ENCODE results near the gene MRPL38.

Gene MRPL38

GRCh38 chr17:75931062-75931461, 26.4 kb upstream of the MRPL38 start:
- H2BK120ac ChIP-seq (ENCODE audit: low read depth, low read length), result no peak overlapping the region
- H3K56ac ChIP-seq (ENCODE audit: low read length), result no peak overlapping the region
- peak; percentile 36 for DNase-seq
- H3K79me2 ChIP-seq (ENCODE audit: control insufficient read depth, insufficient read depth, low read length), result no peaks in the 10 kb centered on the region
- H3K18ac ChIP-seq (ENCODE audit: low read length), result no peak overlapping the region
- H2AK5ac ChIP-seq (ENCODE audit: low read length), result no peak overlapping the region
- no peak overlapping the region for H4K8ac ChIP-seq (ENCODE audit: low read depth, low read length)
- H3K4me3 ChIP-seq (ENCODE audit: low read length), result no peak overlapping the region
- H3K27ac ChIP-seq (ENCODE audit: low read depth, low read length), result no peak overlapping the region
- no peak overlapping the region for H4K5ac ChIP-seq (ENCODE audit: low read length)
- no peaks in the 10 kb centered on the region for H3K27me3 ChIP-seq (ENCODE audit: insufficient read depth, low read length, poor library complexity)
- H3K4me2 ChIP-seq (ENCODE audit: low read length), result no peak overlapping the region
- H2BK5ac ChIP-seq (ENCODE audit: low read length), result no peak overlapping the region
- WGBS (ENCODE audit: extremely low coverage, insufficient coverage, low lambda C conversion rate), result no CpG with 5 or more reads among the region's 4 CpGs
- H3K36me3 ChIP-seq (ENCODE audit: control insufficient read depth, insufficient read depth, low read length), result no peaks in the 10 kb centered on the region
- H3K4me1 ChIP-seq (ENCODE audit: control insufficient read depth, low read depth, low read length), result no peaks in the 10 kb centered on the region
- H2BK15ac ChIP-seq (replicated peaks; ENCODE audit: low read depth), result no peak overlapping the region
- no peak overlapping the region for H3K9ac ChIP-seq (ENCODE audit: low read length)
- no peak overlapping the region for H3K23ac ChIP-seq (ENCODE audit: low read length)
- no peaks in the 10 kb centered on the region for H3K79me1 ChIP-seq (ENCODE audit: low read length)
- H3K4ac ChIP-seq (ENCODE audit: low read depth, low read length), result no peak overlapping the region

GRCh38 chr17:75927286-75927922, 22.7 kb upstream of the MRPL38 start:
- DNase-seq, result peak; percentile 77
- Histone ChIP-seq H3K4me2 (ENCODE audit: low read length) (no peak overlapping the region), H3K18ac (ENCODE audit: low read length) (no peak overlapping the region), H3K4me3 (ENCODE audit: low read length) (no peak overlapping the region), H2BK120ac (ENCODE audit: low read depth, low read length) (no peak overlapping the region), H3K4me1 (ENCODE audit: control insufficient read depth, low read depth, low read length) (no peaks in the 10 kb centered on the region), H3K27ac (ENCODE audit: low read depth, low read length) (no peak overlapping the region), H4K8ac (ENCODE audit: low read depth, low read length) (no peak overlapping the region), H3K36me3 (ENCODE audit: control insufficient read depth, insufficient read depth, low read length) (no peaks in the 10 kb centered on the region), H2AK5ac (ENCODE audit: low read length) (no peak overlapping the region), H3K56ac (ENCODE audit: low read length) (no peak overlapping the region), H4K5ac (ENCODE audit: low read length) (no peak overlapping the region), H2BK15ac (replicated peaks; ENCODE audit: low read depth) (no peak overlapping the region), H3K23ac (ENCODE audit: low read length) (no peak overlapping the region), H2BK5ac (ENCODE audit: low read length) (no peak overlapping the region), H3K79me2 (ENCODE audit: control insufficient read depth, insufficient read depth, low read length) (no peaks in the 10 kb centered on the region), H3K27me3 (ENCODE audit: insufficient read depth, low read length, poor library complexity) (no peaks in the 10 kb centered on the region), H3K9ac (ENCODE audit: low read length) (no peak overlapping the region), H3K79me1 (ENCODE audit: low read length) (no peaks in the 10 kb centered on the region), H3K4ac (ENCODE audit: low read depth, low read length) (no peak overlapping the region)
- no CpG with 5 or more reads among the region's 6 CpGs for WGBS (ENCODE audit: extremely low coverage, insufficient coverage, low lambda C conversion rate)

- WGBS (ENCODE audit: extremely low coverage, insufficient coverage, low lambda C conversion rate), result no CpG with 5 or more reads among the region's 4 CpGs
- Histone ChIP-seq H2BK5ac (ENCODE audit: low read length) (no peak overlapping the region), H2BK120ac (ENCODE audit: low read depth, low read length) (no peak overlapping the region), H3K4me1 (ENCODE audit: control insufficient read depth, low read depth, low read length) (no peaks in the 10 kb centered on the region), H3K4me3 (ENCODE audit: low read length) (no peak overlapping the region), H3K79me2 (ENCODE audit: control insufficient read depth, insufficient read depth, low read length) (no peaks in the 10 kb centered on the region), H2AK5ac (ENCODE audit: low read length) (no peak overlapping the region), H3K56ac (ENCODE audit: low read length) (no peak overlapping the region), H3K18ac (ENCODE audit: low read length) (no peak overlapping the region), H4K5ac (ENCODE audit: low read length) (no peak overlapping the region), H3K36me3 (ENCODE audit: control insufficient read depth, insufficient read depth, low read length) (no peaks in the 10 kb centered on the region), H3K4ac (ENCODE audit: low read depth, low read length) (no peak overlapping the region), H3K9ac (ENCODE audit: low read length) (no peak overlapping the region), H3K4me2 (ENCODE audit: low read length) (no peak overlapping the region), H3K79me1 (ENCODE audit: low read length) (no peaks in the 10 kb centered on the region), H2BK15ac (replicated peaks; ENCODE audit: low read depth) (no peak overlapping the region), H4K8ac (ENCODE audit: low read depth, low read length) (no peak overlapping the region), H3K23ac (ENCODE audit: low read length) (no peak overlapping the region), H3K27ac (ENCODE audit: low read depth, low read length) (no peak overlapping the region), H3K27me3 (ENCODE audit: insufficient read depth, low read length, poor library complexity) (no peaks in the 10 kb centered on the region)
- no peak for DNase-seq
These were observed 21.8 kb upstream of the MRPL38 start for GRCh38 chr17:75926456-75926855.

- H3K79me2 ChIP-seq (ENCODE audit: control insufficient read depth, insufficient read depth, low read length), result no peaks in the 10 kb centered on the region
- H3K27me3 ChIP-seq (ENCODE audit: insufficient read depth, low read length, poor library complexity), result no peaks in the 10 kb centered on the region
- no peak overlapping the region for H3K9ac ChIP-seq (ENCODE audit: low read length)
- no peak overlapping the region for H3K4me3 ChIP-seq (ENCODE audit: low read length)
- DNase-seq, result no peak
- H3K79me1 ChIP-seq (ENCODE audit: low read length), result no peaks in the 10 kb centered on the region
- H2BK15ac ChIP-seq (replicated peaks; ENCODE audit: low read depth), result no peak overlapping the region
- H2BK5ac ChIP-seq (ENCODE audit: low read length), result no peak overlapping the region
- no peak overlapping the region for H4K5ac ChIP-seq (ENCODE audit: low read length)
- no peak overlapping the region for H3K56ac ChIP-seq (ENCODE audit: low read length)
- no peak overlapping the region for H4K8ac ChIP-seq (ENCODE audit: low read depth, low read length)
- H3K4me1 ChIP-seq (ENCODE audit: control insufficient read depth, low read depth, low read length), result no peaks in the 10 kb centered on the region
- no CpG with 5 or more reads among the region's 15 CpGs for WGBS (ENCODE audit: extremely low coverage, insufficient coverage, low lambda C conversion rate)
- H3K4ac ChIP-seq (ENCODE audit: low read depth, low read length), result no peak overlapping the region
- H3K18ac ChIP-seq (ENCODE audit: low read length), result no peak overlapping the region
- H3K36me3 ChIP-seq (ENCODE audit: control insufficient read depth, insufficient read depth, low read length), result no peaks in the 10 kb centered on the region
- no peak overlapping the region for H3K4me2 ChIP-seq (ENCODE audit: low read length)
- H3K23ac ChIP-seq (ENCODE audit: low read length), result no peak overlapping the region
- no peak overlapping the region for H2AK5ac ChIP-seq (ENCODE audit: low read length)
- no peak overlapping the region for H2BK120ac ChIP-seq (ENCODE audit: low read depth, low read length)
- no peak overlapping the region for H3K27ac ChIP-seq (ENCODE audit: low read depth, low read length)
These were observed 21.2 kb upstream of the MRPL38 start for GRCh38 chr17:75925912-75926311.

GRCh38 chr17:75925103-75925502, 20.4 kb upstream of the MRPL38 start:
- H3K79me1 ChIP-seq (ENCODE audit: low read length), result no peaks in the 10 kb centered on the region
- H3K56ac ChIP-seq (ENCODE audit: low read length), result no peak overlapping the region
- H2BK120ac ChIP-seq (ENCODE audit: low read depth, low read length), result no peak overlapping the region
- no peak overlapping the region for H2BK15ac ChIP-seq (replicated peaks; ENCODE audit: low read depth)
- H3K4me2 ChIP-seq (ENCODE audit: low read length), result no peak overlapping the region
- H3K9ac ChIP-seq (ENCODE audit: low read length), result no peak overlapping the region
- WGBS (ENCODE audit: extremely low coverage, insufficient coverage, low lambda C conversion rate), result no CpG with 5 or more reads among the region's 11 CpGs
- no peaks in the 10 kb centered on the region for H3K27me3 ChIP-seq (ENCODE audit: insufficient read depth, low read length, poor library complexity)
- no peak overlapping the region for H3K23ac ChIP-seq (ENCODE audit: low read length)
- no peak for DNase-seq
- no peak overlapping the region for H3K4me3 ChIP-seq (ENCODE audit: low read length)
- no peak overlapping the region for H2BK5ac ChIP-seq (ENCODE audit: low read length)
- no peak overlapping the region for H3K4ac ChIP-seq (ENCODE audit: low read depth, low read length)
- no peaks in the 10 kb centered on the region for H3K79me2 ChIP-seq (ENCODE audit: control insufficient read depth, insufficient read depth, low read length)
- H3K27ac ChIP-seq (ENCODE audit: low read depth, low read length), result no peak overlapping the region
- no peaks in the 10 kb centered on the region for H3K36me3 ChIP-seq (ENCODE audit: control insufficient read depth, insufficient read depth, low read length)
- H3K18ac ChIP-seq (ENCODE audit: low read length), result no peak overlapping the region
- H4K8ac ChIP-seq (ENCODE audit: low read depth, low read length), result no peak overlapping the region
- no peak overlapping the region for H2AK5ac ChIP-seq (ENCODE audit: low read length)
- H3K4me1 ChIP-seq (ENCODE audit: control insufficient read depth, low read depth, low read length), result no peaks in the 10 kb centered on the region
- H4K5ac ChIP-seq (ENCODE audit: low read length), result no peak overlapping the region
